GM19099 (cell line): Measurements from ENCODE around the gene MASP1.

ENCODE experiments used
- POLR2A ChIP-seq: IDR thresholded peaks from 3 replicates; pipeline ENCODE4 v1.6.1; 2011; ENCODE audit warnings: low read depth; ENCODE audit not compliant: insufficient read length; ENCODE audit errors: extremely low read depth

MASP1 gene

GRCh38 chr3:187237741-187238140 is 53.8 kb downstream of the MASP1 start:
- no peak for TF ChIP-seq POLR2A

- no peak for TF ChIP-seq POLR2A
Observed at GRCh38 chr3:187236962-187237361, 54.6 kb downstream of the MASP1 start.

- no peak for TF ChIP-seq POLR2A
Observed at GRCh38 chr3:187230011-187230410, 61.5 kb downstream of the MASP1 start.

GRCh38 chr3:187228740-187229139 is 62.8 kb downstream of the MASP1 start:
- no peak for TF ChIP-seq POLR2A

GRCh38 chr3:187227658-187228258 is 63.8 kb downstream of the MASP1 start:
- no peak for TF ChIP-seq POLR2A

GRCh38 chr3:187223799-187224198 is 67.7 kb downstream of the MASP1 start:
- no peak for TF ChIP-seq POLR2A

GRCh38 chr3:187222801-187223200 is 68.7 kb downstream of the MASP1 start:
- TF ChIP-seq POLR2A, result no peak

- no peak for TF ChIP-seq POLR2A
Observed at GRCh38 chr3:187215460-187215859, 76.1 kb downstream of the MASP1 start.

GRCh38 chr3:187213616-187214015 is 77.9 kb downstream of the MASP1 start:
- TF ChIP-seq POLR2A, result no peak

GRCh38 chr3:187212705-187213104 is 78.8 kb downstream of the MASP1 start:
- no peak for TF ChIP-seq POLR2A

GRCh38 chr3:187212196-187212545 is 79.4 kb downstream of the MASP1 start:
- TF ChIP-seq POLR2A, result no peak

GRCh38 chr3:187211532-187212195 is 79.9 kb downstream of the MASP1 start:
- no peak for TF ChIP-seq POLR2A

GRCh38 chr3:187210545-187211327 is 80.8 kb downstream of the MASP1 start:
- no peak for TF ChIP-seq POLR2A

GRCh38 chr3:187210091-187210490 is 81.4 kb downstream of the MASP1 start:
- TF ChIP-seq POLR2A, result no peak

GRCh38 chr3:187209491-187209890 is 82.0 kb downstream of the MASP1 start:
- no peak for TF ChIP-seq POLR2A

- TF ChIP-seq POLR2A, result no peak
Observed at GRCh38 chr3:187208159-187208558, 83.4 kb downstream of the MASP1 start.
